Measurements from ENCODE around the gene TDRD10. TPM values are rescaled to one million over a fixed set of nuclear protein-coding genes. Genes with fewer than 3 reads are reported as not detected.

The TDRD10 gene
- total and polyA plus RNA-seq, 2 experiments from 2014 or later = 0.51 to 1.0 TPM

DNA sequence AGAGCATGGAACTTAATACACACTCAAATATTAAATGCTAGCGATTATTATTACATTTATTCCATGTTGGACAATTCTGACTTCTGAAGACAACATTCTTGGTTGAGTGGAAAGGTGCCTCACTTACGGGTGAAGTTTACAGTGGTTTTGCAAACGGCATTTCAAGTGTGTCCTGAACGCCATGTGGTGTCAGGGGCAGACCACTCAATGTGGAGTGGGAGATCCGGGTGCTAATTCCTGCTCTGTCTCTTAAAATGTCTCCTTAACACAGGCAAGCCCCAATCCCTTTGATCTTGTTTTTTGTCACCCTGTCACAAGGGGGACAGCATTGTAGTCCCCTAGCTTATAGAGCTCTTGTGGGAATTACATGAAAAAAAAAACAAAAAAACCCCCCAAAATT, 5.6 kb upstream of the TDRD10 start:
- no peaks in the 10 kb centered on the region for H3K9me3 ChIP-seq (ENCODE audit: low read depth)
- DNase-seq (ENCODE audit: low read depth in 1 of 2, low spot score in 1 of 2) = peak in 1 of 2 donors; percentile 60
- H3K27me3 ChIP-seq = peaks cover 27% of the 10 kb centered on the region
- no peak overlapping the region for H3K4me3 ChIP-seq
- H3K4me1 ChIP-seq (ENCODE audit: low read depth) = peaks cover 35% of the 10 kb centered on the region
- H3K27ac ChIP-seq = peak overlapping the region; percentile 81
- TF ChIP-seq, protein P1, sequence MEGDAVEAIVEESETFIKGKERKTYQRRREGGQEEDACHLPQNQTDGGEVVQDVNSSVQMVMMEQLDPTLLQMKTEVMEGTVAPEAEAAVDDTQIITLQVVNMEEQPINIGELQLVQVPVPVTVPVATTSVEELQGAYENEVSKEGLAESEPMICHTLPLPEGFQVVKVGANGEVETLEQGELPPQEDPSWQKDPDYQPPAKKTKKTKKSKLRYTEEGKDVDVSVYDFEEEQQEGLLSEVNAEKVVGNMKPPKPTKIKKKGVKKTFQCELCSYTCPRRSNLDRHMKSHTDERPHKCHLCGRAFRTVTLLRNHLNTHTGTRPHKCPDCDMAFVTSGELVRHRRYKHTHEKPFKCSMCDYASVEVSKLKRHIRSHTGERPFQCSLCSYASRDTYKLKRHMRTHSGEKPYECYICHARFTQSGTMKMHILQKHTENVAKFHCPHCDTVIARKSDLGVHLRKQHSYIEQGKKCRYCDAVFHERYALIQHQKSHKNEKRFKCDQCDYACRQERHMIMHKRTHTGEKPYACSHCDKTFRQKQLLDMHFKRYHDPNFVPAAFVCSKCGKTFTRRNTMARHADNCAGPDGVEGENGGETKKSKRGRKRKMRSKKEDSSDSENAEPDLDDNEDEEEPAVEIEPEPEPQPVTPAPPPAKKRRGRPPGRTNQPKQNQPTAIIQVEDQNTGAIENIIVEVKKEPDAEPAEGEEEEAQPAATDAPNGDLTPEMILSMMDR (IDR thresholded peaks at IDR 0.05; ENCODE audit: low read depth, low read length) = no peak
- H3K36me3 ChIP-seq = no peaks in the 10 kb centered on the region

DNA sequence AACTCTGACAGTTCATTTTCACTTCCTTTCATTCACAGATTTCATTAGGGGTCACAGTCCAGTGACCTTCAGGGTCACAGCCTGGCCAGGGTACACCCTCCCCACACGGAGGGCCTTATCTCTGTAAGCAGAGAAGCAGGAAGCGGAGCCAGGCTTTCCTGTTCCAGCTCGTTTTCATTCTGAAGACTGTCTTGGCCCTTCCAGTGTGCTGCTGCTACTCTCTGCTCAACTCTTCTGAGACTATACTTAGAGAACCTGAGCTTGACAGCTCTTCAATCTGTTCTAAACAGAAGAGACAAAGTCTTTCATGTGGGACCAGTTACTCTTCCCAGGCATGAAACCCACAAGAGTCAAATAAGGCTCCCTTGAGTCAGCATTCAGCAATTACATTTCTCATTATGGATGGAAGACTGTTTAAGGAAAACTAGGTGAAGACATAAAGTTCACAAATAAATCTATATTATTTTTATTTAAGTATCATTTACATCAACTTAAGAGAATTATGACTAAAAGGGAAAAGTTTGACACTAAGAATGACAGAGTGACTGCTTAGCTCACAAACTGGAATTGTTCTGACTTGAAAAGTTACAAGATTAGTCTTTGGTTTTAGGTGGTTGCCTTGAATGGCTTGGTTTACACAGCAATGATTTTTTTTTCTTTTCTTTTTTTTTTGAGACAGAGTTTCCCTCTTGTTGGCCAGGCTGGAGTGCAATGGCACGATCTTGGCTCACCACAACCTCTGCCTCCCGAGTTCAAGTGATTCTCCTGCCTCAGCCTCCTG, 4.8 kb upstream of the TDRD10 start:
- TF ChIP-seq, protein P1 (IDR thresholded peaks at IDR 0.05; ENCODE audit: low read depth, low read length) = no peak
- H3K9me3 ChIP-seq (ENCODE audit: low read depth) = no peaks in the 10 kb centered on the region
- H3K4me3 ChIP-seq = no peak overlapping the region
- H3K4me1 ChIP-seq (ENCODE audit: low read depth) = peaks cover 35% of the 10 kb centered on the region
- no peaks in the 10 kb centered on the region for H3K36me3 ChIP-seq
- peak overlapping the region; percentile 81 for H3K27ac ChIP-seq
- H3K27me3 ChIP-seq = peaks cover 34% of the 10 kb centered on the region
- DNase-seq (ENCODE audit: low read depth in 1 of 2, low spot score in 1 of 2) = peak; percentile 32 to 56

DNA sequence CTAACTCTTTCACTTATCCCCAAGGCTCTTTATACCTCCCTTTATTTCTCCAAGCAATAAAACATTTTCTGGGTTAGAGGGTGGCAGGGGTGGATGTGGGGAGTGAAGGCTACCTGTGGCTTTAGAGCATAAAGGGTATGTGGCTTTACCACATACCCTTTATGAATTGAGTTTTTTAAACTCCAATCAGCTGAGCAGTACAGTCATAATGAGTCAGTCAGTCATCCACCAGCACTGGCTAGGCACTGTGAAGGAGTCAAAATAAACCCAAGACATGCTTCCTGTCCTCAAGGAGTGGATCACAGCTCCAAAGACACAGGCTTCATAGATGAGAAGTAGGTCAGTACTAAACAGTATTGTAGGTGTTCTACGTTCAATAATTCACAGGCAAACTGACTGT, 2.6 kb upstream of the TDRD10 start:
- H3K4me1 ChIP-seq (ENCODE audit: low read depth) = peaks cover 26% of the 10 kb centered on the region
- no peak overlapping the region for H3K4me3 ChIP-seq
- DNase-seq (ENCODE audit: low read depth in 1 of 2, low spot score in 1 of 2) = no peak
- TF ChIP-seq, protein P1 (IDR thresholded peaks at IDR 0.05; ENCODE audit: low read depth, low read length) = no peak
- no peaks in the 10 kb centered on the region for H3K36me3 ChIP-seq
- H3K27ac ChIP-seq = no peak overlapping the region
- H3K27me3 ChIP-seq = peaks cover 56% of the 10 kb centered on the region
- H3K9me3 ChIP-seq (ENCODE audit: low read depth) = no peaks in the 10 kb centered on the region

DNA sequence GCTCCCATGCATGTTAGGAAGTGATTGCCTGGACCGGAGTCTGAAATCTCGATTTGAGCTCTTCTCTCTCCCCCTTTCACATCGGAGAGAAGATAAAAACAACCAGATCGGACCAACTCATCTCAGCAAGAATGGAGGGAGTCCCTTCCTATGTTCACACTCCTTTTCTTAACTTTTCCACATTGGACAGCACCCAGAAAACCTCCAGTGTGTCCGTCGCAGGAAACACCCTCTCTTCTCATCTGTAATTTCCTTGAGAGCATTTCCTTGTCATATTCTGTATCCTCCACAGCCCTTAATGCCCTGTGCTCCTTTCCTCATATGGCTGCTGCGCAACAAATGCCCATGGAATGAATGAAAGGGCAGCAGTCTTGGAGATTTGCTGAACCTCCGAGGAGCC, 1.5 kb upstream of the TDRD10 start:
- Histone ChIP-seq H3K4me3 (no peak overlapping the region), H3K27me3 (peaks cover 65% of the 10 kb centered on the region), H3K4me1 (ENCODE audit: low read depth) (peaks cover 22% of the 10 kb centered on the region), H3K36me3 (no peaks in the 10 kb centered on the region), H3K27ac (no peak overlapping the region), H3K9me3 (ENCODE audit: low read depth) (no peaks in the 10 kb centered on the region)
- TF ChIP-seq, protein P1 (IDR thresholded peaks at IDR 0.05; ENCODE audit: low read depth, low read length) = no peak
- no peak for DNase-seq (ENCODE audit: low read depth in 1 of 2, low spot score in 1 of 2)

DNA sequence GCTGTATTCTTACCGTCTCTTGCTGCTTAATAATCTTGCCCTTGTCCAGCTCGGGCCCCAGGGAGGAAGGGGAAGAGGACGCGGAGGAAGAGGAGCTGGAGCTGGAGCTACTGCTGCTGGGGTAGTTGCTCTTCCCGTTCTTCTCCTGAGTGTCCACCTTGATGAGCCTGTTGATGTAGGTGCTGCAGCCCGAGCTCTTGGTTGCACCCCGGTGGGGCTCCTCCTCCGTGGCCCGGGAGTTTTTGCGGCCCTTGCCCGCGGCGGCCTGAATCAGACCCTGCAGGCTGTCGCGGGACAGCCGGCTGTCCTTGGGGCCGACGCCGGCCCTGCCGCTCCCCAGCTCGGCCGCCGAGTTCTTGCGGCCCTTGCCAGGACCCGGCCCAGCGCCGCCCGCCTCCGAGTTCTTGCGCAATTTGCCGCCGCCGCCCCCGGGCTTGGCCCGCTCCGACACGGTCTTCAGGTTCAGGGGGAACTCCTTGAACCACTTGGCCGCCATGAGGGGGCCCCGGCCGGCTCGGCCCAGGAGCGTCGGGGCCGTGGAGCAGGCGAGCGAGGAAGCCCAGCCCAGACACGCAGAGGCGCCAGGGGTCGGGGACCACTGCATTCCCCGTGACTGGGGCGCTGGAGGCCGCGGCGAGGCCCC, 475 bp upstream of the TDRD10 start:
- TF ChIP-seq, protein P1 (IDR thresholded peaks at IDR 0.05; ENCODE audit: low read depth, low read length) = no peak
- Histone ChIP-seq H3K9me3 (ENCODE audit: low read depth) (no peaks in the 10 kb centered on the region), H3K4me3 (peak overlapping the region; percentile 36), H3K27ac (no peak overlapping the region), H3K4me1 (ENCODE audit: low read depth) (peaks cover 12% of the 10 kb centered on the region), H3K36me3 (no peaks in the 10 kb centered on the region), H3K27me3 (peaks cover 74% of the 10 kb centered on the region)
- peak; percentile 20 to 40 for DNase-seq (ENCODE audit: low read depth in 1 of 2, low spot score in 1 of 2)

Data from cardiac muscle cell (in vitro differentiated cells and primary cell).